Neural progenitor cell (in vitro differentiated cells): ENCODE results near the gene FBXW8. TPM values are rescaled to one million over a fixed set of nuclear protein-coding genes. Genes with fewer than 3 reads are reported as not detected.

ENCODE experiments used
- DNase-seq: peaks from one replicate; pipeline ENCODE4 v3.0.0-alpha.2; 2016; ENCODE audit warnings: low spot score
- H2AFZ ChIP-seq: fragments of 200-600 bp; sonication (generic); replicated peaks from 2 replicates; pipeline ENCODE4 v1.6.1; 2016; ENCODE audit warnings: antibody characterized with exemption
- H3F3A ChIP-seq: fragments of 200-600 bp; sonication (generic); 2 replicates; pipeline ENCODE4 v1.6.1; 2016; ENCODE audit warnings: antibody characterized with exemption, low read depth
- H3K27ac ChIP-seq: fragments of 200-600 bp; sonication (generic); 2 replicates; pipeline ENCODE4 v1.5.1; 2016; ENCODE audit warnings: mild to moderate bottlenecking
- H3K27me3 ChIP-seq: fragments of 200-600 bp; sonication (generic); 2 replicates; pipeline ENCODE4 v1.6.1; 2016; ENCODE audit warnings: mild to moderate bottlenecking, moderate library complexity
- H3K36me3 ChIP-seq: fragments of 200-600 bp; sonication (generic); 2 replicates; pipeline ENCODE4 v1.5.1; 2016
- H3K4me1 ChIP-seq: fragments of 200-600 bp; sonication (generic); 2 replicates; pipeline ENCODE4 v1.6.1; 2016; ENCODE audit warnings: mixed run types
- H3K4me2 ChIP-seq: fragments of 200-600 bp; sonication (generic); 2 replicates; pipeline ENCODE4 v1.6.1; 2016
- H3K4me3 ChIP-seq: fragments of 200-600 bp; sonication (generic); 2 replicates; pipeline ENCODE4 v1.5.1; 2016
- H3K79me2 ChIP-seq: fragments of 200-600 bp; sonication (generic); 2 replicates; pipeline ENCODE4 v1.6.1; 2016; ENCODE audit warnings: low read depth
- H3K9ac ChIP-seq: fragments of 200-600 bp; sonication (generic); 2 replicates; pipeline ENCODE4 v1.6.1; 2016
- H3K9me3 ChIP-seq: fragments of 200-600 bp; sonication (generic); 2 replicates; pipeline ENCODE4 v1.5.1; 2016; ENCODE audit warnings: low read depth
- H4K20me1 ChIP-seq: fragments of 200-600 bp; sonication (generic); 2 replicates; pipeline ENCODE4 v1.6.1; 2016; ENCODE audit warnings: low read depth
- H3K27ac Mint-ChIP-seq: 3 replicates; pipeline ENCODE4 v1.8.0; 2021; ENCODE audit warnings: mixed read lengths
- H3K27me3 Mint-ChIP-seq: 2 replicates; pipeline ENCODE4 v1.8.0; 2022; ENCODE audit warnings: low read depth, mild to moderate bottlenecking, inconsistent platforms, moderate library complexity, mixed read lengths; ENCODE audit not compliant: insufficient read depth
- H3K36me3 Mint-ChIP-seq: 3 replicates; pipeline ENCODE4 v1.8.0; 2021; ENCODE audit warnings: mixed read lengths
- H3K4me1 Mint-ChIP-seq: 3 replicates; pipeline ENCODE4 v1.8.0; 2021; ENCODE audit warnings: mixed read lengths
- H3K4me3 Mint-ChIP-seq: 3 replicates; pipeline ENCODE4 v1.8.0; 2021; ENCODE audit warnings: mild to moderate bottlenecking, moderate library complexity, mixed read lengths
- H3K9me3 Mint-ChIP-seq: 3 replicates; pipeline ENCODE4 v1.8.0; 2020; ENCODE audit warnings: mixed read lengths
- EZH2 ChIP-seq: fragments of 200-600 bp; sonication (generic); IDR thresholded peaks from 2 replicates; pipeline ENCODE4 v1.6.1; 2017; ENCODE audit warnings: antibody characterized with exemption, mild to moderate bottlenecking, moderate library complexity
- EZH2phosphoT487 ChIP-seq: fragments of 200-600 bp; sonication (generic); IDR thresholded peaks from 2 replicates; pipeline ENCODE4 v1.6.1; 2017; ENCODE audit warnings: antibody characterized with exemption
- total RNA-seq: library from RNA; depleted of rRNA; stranded (reverse); fragments of >200 nt; gene quantifications from 2 replicates; pipeline ENCODE4 v1.2.3, GENCODE V29; 2015; ENCODE audit warnings: low replicate concordance
- TF ChIP-seq, protein P1 (sequence below): fragments of 200-600 bp; sonication (generic); IDR thresholded peaks from 2 replicates; pipeline ENCODE4 v1.5.1; 2017; ENCODE audit warnings: antibody characterized with exemption, mild to moderate bottlenecking

The FBXW8 gene
- total RNA-seq, 1 donor from 2014 or later, result 20.7 TPM

DNA sequence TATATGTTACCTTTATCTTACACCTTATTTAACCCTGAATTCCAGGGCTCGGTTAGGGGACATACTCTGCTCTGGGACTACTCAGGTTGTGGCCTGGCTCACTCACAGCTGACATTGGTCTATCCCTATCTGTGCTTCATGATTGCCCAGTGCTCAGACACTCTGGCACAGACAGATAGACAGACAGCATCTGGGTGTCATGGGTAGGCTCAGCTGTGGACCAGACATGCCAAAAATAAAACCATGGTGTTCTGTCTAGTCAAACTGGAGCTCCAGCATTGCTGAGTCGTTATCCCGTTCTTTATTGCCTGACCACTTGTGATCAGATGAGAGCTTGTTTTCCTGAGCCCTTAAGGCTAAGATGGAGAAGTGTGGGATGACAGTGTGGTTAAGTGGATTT lies 29.0 kb downstream of the FBXW8 start:
- Histone ChIP-seq H3K4me2 (no peak overlapping the region), H3K79me2 (peaks cover 15% of the 10 kb centered on the region), H3K27ac (no peak overlapping the region), H3K9ac (no peak overlapping the region), H2AFZ (no peak overlapping the region), H3K36me3 (peaks cover 6% of the 10 kb centered on the region), H3K9me3 (no peaks in the 10 kb centered on the region), H3K4me3 (no peak overlapping the region), H3K27me3 (no peaks in the 10 kb centered on the region), H3F3A (no peaks in the 10 kb centered on the region), H3K4me1 (peaks cover 6% of the 10 kb centered on the region), H4K20me1 (peaks cover 16% of the 10 kb centered on the region)
- Mint-ChIP-seq H3K4me3 (no peak overlapping the region), H3K27ac (no peak overlapping the region), H3K27me3 (peaks cover 2% of the 10 kb centered on the region), H3K9me3 (peaks cover 17% of the 10 kb centered on the region), H3K36me3 (peaks cover 46% of the 10 kb centered on the region), H3K4me1 (peaks cover 6% of the 10 kb centered on the region)
- no peak for TF ChIP-seq EZH2phosphoT487
- TF ChIP-seq, protein P1, sequence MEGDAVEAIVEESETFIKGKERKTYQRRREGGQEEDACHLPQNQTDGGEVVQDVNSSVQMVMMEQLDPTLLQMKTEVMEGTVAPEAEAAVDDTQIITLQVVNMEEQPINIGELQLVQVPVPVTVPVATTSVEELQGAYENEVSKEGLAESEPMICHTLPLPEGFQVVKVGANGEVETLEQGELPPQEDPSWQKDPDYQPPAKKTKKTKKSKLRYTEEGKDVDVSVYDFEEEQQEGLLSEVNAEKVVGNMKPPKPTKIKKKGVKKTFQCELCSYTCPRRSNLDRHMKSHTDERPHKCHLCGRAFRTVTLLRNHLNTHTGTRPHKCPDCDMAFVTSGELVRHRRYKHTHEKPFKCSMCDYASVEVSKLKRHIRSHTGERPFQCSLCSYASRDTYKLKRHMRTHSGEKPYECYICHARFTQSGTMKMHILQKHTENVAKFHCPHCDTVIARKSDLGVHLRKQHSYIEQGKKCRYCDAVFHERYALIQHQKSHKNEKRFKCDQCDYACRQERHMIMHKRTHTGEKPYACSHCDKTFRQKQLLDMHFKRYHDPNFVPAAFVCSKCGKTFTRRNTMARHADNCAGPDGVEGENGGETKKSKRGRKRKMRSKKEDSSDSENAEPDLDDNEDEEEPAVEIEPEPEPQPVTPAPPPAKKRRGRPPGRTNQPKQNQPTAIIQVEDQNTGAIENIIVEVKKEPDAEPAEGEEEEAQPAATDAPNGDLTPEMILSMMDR, result no peak
- TF ChIP-seq EZH2, result no peak
- no peak for DNase-seq

DNA sequence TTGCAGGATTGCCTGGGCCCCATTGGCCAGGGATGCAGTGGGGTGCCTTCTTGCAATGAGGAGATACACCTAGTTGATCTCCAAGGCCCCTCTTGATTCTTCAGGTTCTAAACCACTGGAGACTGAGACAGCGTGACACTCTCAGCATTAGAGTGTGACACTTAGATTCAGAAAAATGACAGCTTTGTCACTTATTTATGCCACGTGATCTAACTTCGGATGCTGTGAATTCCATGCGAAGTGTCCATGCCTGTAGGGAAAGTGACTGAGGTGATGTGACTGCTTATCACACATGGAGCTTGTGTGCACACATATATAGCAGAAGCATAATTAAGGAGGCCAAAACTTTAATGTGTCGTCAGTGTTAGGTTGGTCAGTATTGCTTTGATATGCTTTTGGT lies 30.4 kb downstream of the FBXW8 start:
- Histone ChIP-seq H3K27ac (no peak overlapping the region), H3K9me3 (no peaks in the 10 kb centered on the region), H3K27me3 (no peaks in the 10 kb centered on the region), H4K20me1 (peaks cover 16% of the 10 kb centered on the region), H3K9ac (no peak overlapping the region), H3K36me3 (peaks cover 6% of the 10 kb centered on the region), H3F3A (no peaks in the 10 kb centered on the region), H2AFZ (no peak overlapping the region), H3K4me3 (no peak overlapping the region), H3K79me2 (peaks cover 15% of the 10 kb centered on the region), H3K4me2 (no peak overlapping the region), H3K4me1 (peaks cover 6% of the 10 kb centered on the region)
- Mint-ChIP-seq H3K27me3 (peaks cover 2% of the 10 kb centered on the region), H3K27ac (no peak overlapping the region), H3K4me1 (peaks cover 6% of the 10 kb centered on the region), H3K36me3 (peaks cover 46% of the 10 kb centered on the region), H3K4me3 (no peak overlapping the region), H3K9me3 (peaks cover 17% of the 10 kb centered on the region)
- DNase-seq, result no peak
- TF ChIP-seq EZH2 (no peak), EZH2phosphoT487 (no peak)
- TF ChIP-seq, protein P1, result no peak

DNA sequence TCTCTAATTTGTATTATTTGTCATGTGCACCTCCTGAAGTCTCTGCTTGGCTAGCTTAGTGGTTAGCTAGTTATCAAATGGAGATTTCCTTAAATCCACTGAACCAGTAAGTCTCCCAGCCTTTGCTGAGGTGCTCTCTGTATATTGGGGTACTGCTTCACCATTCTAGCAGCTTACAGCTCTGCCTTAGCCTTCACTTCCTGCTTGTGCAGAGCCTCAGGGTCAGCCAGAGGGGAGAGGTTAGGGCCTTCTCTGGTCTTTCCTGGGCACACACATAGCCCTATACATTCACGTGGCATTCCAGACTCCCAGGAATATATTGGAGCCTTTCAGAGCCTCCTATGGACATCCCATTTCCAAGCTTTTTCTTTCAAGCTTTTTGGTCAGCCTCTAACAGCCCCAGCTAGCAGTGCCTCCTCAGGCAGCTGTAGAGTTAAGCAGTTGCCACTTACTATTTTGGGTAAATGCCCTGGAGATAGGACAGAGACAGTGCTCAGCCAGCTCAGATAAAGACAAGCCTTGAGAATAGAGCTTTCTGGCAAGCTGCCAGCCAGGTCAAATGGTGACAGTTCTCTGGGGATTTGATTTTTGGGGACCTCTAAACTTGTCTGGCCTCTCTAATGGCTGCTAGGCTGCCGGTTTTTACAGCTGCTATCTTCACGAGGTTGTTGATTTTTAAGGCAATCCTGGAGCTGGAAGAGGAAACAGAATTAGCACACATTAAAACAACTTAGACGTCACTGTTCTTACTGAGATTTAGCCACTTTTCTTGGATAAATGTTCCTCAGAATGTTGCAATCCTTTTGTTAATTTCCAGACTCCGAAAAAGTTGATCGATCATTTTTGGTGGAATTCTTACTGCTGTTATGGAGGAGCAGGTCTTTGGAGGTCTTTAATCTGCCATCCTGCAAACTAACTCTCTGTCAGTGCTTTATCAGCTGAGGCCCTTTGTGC lies 32.9 kb downstream of the FBXW8 start:
- no peak for DNase-seq
- Histone ChIP-seq H3F3A (no peaks in the 10 kb centered on the region), H3K36me3 (peaks cover 6% of the 10 kb centered on the region), H3K9ac (no peak overlapping the region), H3K79me2 (peaks cover 15% of the 10 kb centered on the region), H3K4me3 (no peak overlapping the region), H3K4me1 (peaks cover 6% of the 10 kb centered on the region), H4K20me1 (peaks cover 13% of the 10 kb centered on the region), H3K27me3 (no peaks in the 10 kb centered on the region), H3K4me2 (no peak overlapping the region), H3K9me3 (no peaks in the 10 kb centered on the region), H3K27ac (no peak overlapping the region), H2AFZ (no peak overlapping the region)
- Mint-ChIP-seq H3K27ac (no peak overlapping the region), H3K4me1 (no peaks in the 10 kb centered on the region), H3K4me3 (no peak overlapping the region), H3K27me3 (peaks cover 2% of the 10 kb centered on the region), H3K9me3 (peaks cover 17% of the 10 kb centered on the region), H3K36me3 (peaks cover 48% of the 10 kb centered on the region)
- TF ChIP-seq EZH2 (no peak), EZH2phosphoT487 (no peak)
- TF ChIP-seq, protein P1, result no peak
